IMR-90 (cell line): ENCODE results near the gene KRTAP12-3. TPM values are rescaled to one million over a fixed set of nuclear protein-coding genes. Genes with fewer than 3 reads are reported as not detected.

Experiments
- ATAC-seq: fragments of 200-7000 bp; cut with Tn5 transposase; 2 replicates; pipeline ENCODE4 v1.9.1; 2020; ENCODE audit warnings: low read depth, mild to moderate bottlenecking, moderate library complexity
- BruUV-seq: library from RNA; stranded (reverse); fragments of 400-500 nt; replicated peaks from 2 replicates; lab custom pipeline; 2021; lab: Mats Ljungman, UMichigan
- CTCF ChIA-PET: fragments of 300-600 bp; formaldehyde crosslinking; extraction: SDS; loops from one replicate; lab custom pipeline; 2021; ENCODE audit warnings: antibody characterized with exemption; lab: Yijun Ruan, JAX
- POLR2A ChIA-PET: fragments of 300-600 bp; sonication (Branson Sonifier 250); formaldehyde crosslinking; loops from one replicate; lab custom pipeline; 2022; ENCODE audit warnings: antibody characterized with exemption; ENCODE audit not compliant: unreplicated experiment; lab: Charles Lee
- DNase-seq: peaks from one replicate; pipeline ENCODE4 v3.0.0; 2013
- H2AFZ ChIP-seq: replicated peaks from 2 replicates; pipeline ENCODE3; 2013; ENCODE audit warnings: low read length, mild to moderate bottlenecking; ENCODE audit not compliant: poor library complexity
- H2AK5ac ChIP-seq: 2 replicates; pipeline ENCODE4 v1.6.1; 2013; ENCODE audit warnings: low read depth, low read length, inconsistent platforms
- H2AK9ac ChIP-seq: replicated peaks from 2 replicates; pipeline ENCODE3; 2013; ENCODE audit warnings: mild to moderate bottlenecking, low read depth, low read length, moderate library complexity; ENCODE audit not compliant: poor library complexity
- H2BK120ac ChIP-seq: 2 replicates; pipeline ENCODE4 v1.6.1; 2013; ENCODE audit warnings: low read depth, low read length, inconsistent platforms
- H2BK15ac ChIP-seq: 3 replicates; pipeline ENCODE4 v1.6.1; 2013; ENCODE audit warnings: low read depth, low read length, inconsistent platforms
- H2BK20ac ChIP-seq: 2 replicates; pipeline ENCODE4 v1.6.1; 2013; ENCODE audit warnings: low read depth, mild to moderate bottlenecking, inconsistent platforms, low read length, moderate library complexity
- H2BK5ac ChIP-seq: 2 replicates; pipeline ENCODE4 v1.6.1; 2013; ENCODE audit warnings: mild to moderate bottlenecking, low read depth, low read length, inconsistent platforms; ENCODE audit not compliant: poor library complexity, severe bottlenecking
- H3K14ac ChIP-seq: replicated peaks from 2 replicates; pipeline ENCODE4 v1.6.1; 2013; ENCODE audit warnings: low read depth, low read length, inconsistent platforms
- H3K18ac ChIP-seq: 2 replicates; pipeline ENCODE4 v1.6.1; 2013; ENCODE audit warnings: low read depth, low read length, control low read depth
- H3K23ac ChIP-seq: 2 replicates; pipeline ENCODE4 v1.6.1; 2013; ENCODE audit warnings: low read depth, low read length, inconsistent platforms
- H3K27ac ChIP-seq: 2 replicates; pipeline ENCODE4 v1.5.1; 2013; ENCODE audit warnings: mild to moderate bottlenecking, control low read depth, low read length; ENCODE audit not compliant: insufficient read depth
- H3K27me3 ChIP-seq: 2 replicates; pipeline ENCODE4 v1.6.1; 2013; ENCODE audit warnings: low read length; ENCODE audit not compliant: control insufficient read depth, insufficient read depth
- H3K36me3 ChIP-seq: 2 replicates; pipeline ENCODE4 v1.6.1; 2013; ENCODE audit warnings: low read length, mixed read lengths; ENCODE audit not compliant: control insufficient read depth, insufficient read depth
- H3K4ac ChIP-seq: 2 replicates; pipeline ENCODE4 v1.6.1; 2013; ENCODE audit warnings: low read depth, low read length, inconsistent platforms
- H3K4me1 ChIP-seq: 2 replicates; pipeline ENCODE4 v1.6.1; 2013; ENCODE audit warnings: low read length, mixed read lengths; ENCODE audit not compliant: control insufficient read depth, insufficient read depth
- H3K4me2 ChIP-seq: 2 replicates; pipeline ENCODE4 v1.6.1; 2013; ENCODE audit warnings: low read depth, mild to moderate bottlenecking, control low read depth, low read length, moderate library complexity
- H3K4me3 ChIP-seq: 2 replicates; pipeline ENCODE4 v1.5.1; 2013; ENCODE audit warnings: low read depth, mild to moderate bottlenecking, control low read depth, low read length, moderate library complexity; ENCODE audit not compliant: insufficient read depth
- H3K56ac ChIP-seq: 2 replicates; pipeline ENCODE4 v1.6.1; 2013; ENCODE audit warnings: low read length, inconsistent platforms; ENCODE audit not compliant: insufficient read depth; ENCODE audit errors: extremely low read depth
- H3K79me1 ChIP-seq, 2 experiments: 2 replicates each; pipeline ENCODE4 v1.6.1; 2013; ENCODE audit warnings: low read length in 2 of 2, inconsistent platforms in 1 of 2, low read depth in 1 of 2
- H3K9ac ChIP-seq: 2 replicates; pipeline ENCODE4 v1.6.1; 2013; ENCODE audit warnings: low read depth, low read length, control low read depth
- H3K9me1 ChIP-seq: 2 replicates; pipeline ENCODE4 v1.6.1; 2013; ENCODE audit warnings: low read length, inconsistent platforms; ENCODE audit not compliant: insufficient read depth
- H3K9me3 ChIP-seq: 2 replicates; pipeline ENCODE4 v1.6.1; 2013; ENCODE audit warnings: low read length; ENCODE audit not compliant: control insufficient read depth, insufficient read depth
- H4K20me1 ChIP-seq: 2 replicates; pipeline ENCODE4 v1.6.1; 2013; ENCODE audit warnings: low read length, inconsistent platforms; ENCODE audit not compliant: insufficient read depth
- H4K5ac ChIP-seq: 2 replicates; pipeline ENCODE4 v1.6.1; 2013; ENCODE audit warnings: mild to moderate bottlenecking, low read depth, low read length, control low read depth
- H4K8ac ChIP-seq, 2 experiments: 2 replicates each; pipeline ENCODE4 v1.6.1; 2013; ENCODE audit warnings: low read depth in 2 of 2, low read length in 2 of 2, control low read depth in 1 of 2, inconsistent platforms in 1 of 2
- H4K91ac ChIP-seq: 2 replicates; pipeline ENCODE4 v1.6.1; 2013; ENCODE audit warnings: low read depth, low read length, inconsistent platforms; ENCODE audit not compliant: insufficient read depth
- BHLHE40 ChIP-seq: fragments of 150-350 bp; IDR thresholded peaks from 2 replicates; pipeline ENCODE4 v1.6.1; 2016; ENCODE audit warnings: mild to moderate bottlenecking, low read depth, low read length
- CEBPB ChIP-seq: IDR thresholded peaks from 2 replicates; pipeline ENCODE4 v1.6.1; 2012; ENCODE audit warnings: low read depth, low read length, improper control_type of control experiment
- CHD1 ChIP-seq: IDR thresholded peaks from 2 replicates; pipeline ENCODE4 v1.6.1; 2012; ENCODE audit warnings: low read depth, low read length, improper control_type of control experiment
- ELK1 ChIP-seq: fragments of 150-350 bp; IDR thresholded peaks from 2 replicates; pipeline ENCODE4 v1.6.1; 2016; ENCODE audit warnings: low read depth, mild to moderate bottlenecking, low read length, moderate library complexity, borderline replicate concordance
- MAFK ChIP-seq: IDR thresholded peaks from 2 replicates; pipeline ENCODE4 v1.6.1; 2012; ENCODE audit warnings: low read depth, low read length, improper control_type of control experiment
- RCOR1 ChIP-seq: IDR thresholded peaks from 2 replicates; pipeline ENCODE4 v1.6.1; 2012; ENCODE audit warnings: mild to moderate bottlenecking, low read length, improper control_type of control experiment; ENCODE audit not compliant: insufficient replicate concordance
- RFX5 ChIP-seq: IDR thresholded peaks from 2 replicates; pipeline ENCODE4 v1.8.0; 2012; ENCODE audit warnings: low read depth, mild to moderate bottlenecking, low read length, moderate library complexity
- USF2 ChIP-seq: fragments of 150-350 bp; IDR thresholded peaks from 2 replicates; pipeline ENCODE4 v1.6.1; 2017; ENCODE audit warnings: mild to moderate bottlenecking, antibody characterized with exemption, low read length, low read depth
- WGBS, 2 experiments: methylation state at CpG; one replicate each; pipeline versions ENCODE4 v1.1.5 to v1.1.7; 2013; ENCODE audit warnings: missing lambda C conversion rate in 2 of 2; ENCODE audit not compliant: insufficient read length in 1 of 2; ENCODE audit errors: extremely low coverage in 2 of 2; 5-methylcytosine and 5-hydroxymethylcytosine counted together
- dilution Hi-C: fragments of 300-500 bp; cut with HindIII; formaldehyde crosslinking; loops from one replicate; pipeline ENCODE4 v1.14.3; 2018; ENCODE audit warnings: low sequenced_read_pairs; ENCODE audit not compliant: unreplicated experiment
- in situ Hi-C: fragments of 300-500 bp; cut with MboI; formaldehyde crosslinking; loops from 3 replicates; pipeline ENCODE4 v1.14.3; 2019; ENCODE audit warnings: low sequenced_read_pairs, inconsistent platforms, mixed read lengths
- intact Hi-C: fragments of 100-400 bp; cut with micrococcal nuclease; formaldehyde crosslinking; loops from 2 replicates; pipeline ENCODE4 v1.10.0; 2022
- polyA plus RNA-seq, 3 experiments: library from polyadenylated mRNA; depleted of rRNA; stranded (reverse); fragments of >200 nt; gene quantifications; 2 replicates each; pipeline ENCODE4 v1.2.3, GENCODE V29; 2012; ENCODE audit warnings: low replicate concordance in 1 of 3
- total RNA-seq: library from RNA; depleted of rRNA; stranded (reverse); fragments of >200 nt; gene quantifications from 2 replicates; pipeline ENCODE4 v1.2.3, GENCODE V29; 2012

Gene KRTAP12-3
- total and polyA plus RNA-seq, 2 of the 4 experiments (the other 2 are of a cell fraction): not detected

GRCh38 chr21:44654576-44655175 lies 3.1 kb upstream of the KRTAP12-3 start, which contains the start of gene KRTAP12-4:
KRTAP12-4 (minus strand) TSS chr21:44654659; CDS start chr21:44654614, 45 bp downstream.
- no peak within 1 kb of the TSS for H3K27ac ChIP-seq
- H4K91ac ChIP-seq: no peak within 1 kb of the TSS
- no CpG with 5 or more reads among the region's 9 CpGs for WGBS, 2 experiments
- H3K4ac ChIP-seq: no peak within 1 kb of the TSS
- no peak within 1 kb of the TSS for H3K14ac ChIP-seq
- no peak within 1 kb of the TSS for H3K4me3 ChIP-seq
- H4K8ac ChIP-seq: no peak within 1 kb of the TSS
- no peak within 1 kb of the TSS for H2BK5ac ChIP-seq
- no peaks in the 10 kb centered on the region for H3K79me1 ChIP-seq
- H3K18ac ChIP-seq: no peak within 1 kb of the TSS
- H4K5ac ChIP-seq: no peak within 1 kb of the TSS
- no TSS peak for BruUV-seq
- TF ChIP-seq CEBPB (no peak), RFX5 (no peak), BHLHE40 (no peak), RCOR1 (no peak), CHD1 (no peak), USF2 (no peak), ELK1 (no peak), MAFK (no peak)
- no peak within 1 kb of the TSS for H3K9ac ChIP-seq
- ATAC-seq (no peak), DNase-seq (no peak)
- H2BK20ac ChIP-seq: no peak within 1 kb of the TSS
- no peak within 1 kb of the TSS for H2AFZ ChIP-seq
- no peak within 1 kb of the TSS for H2BK15ac ChIP-seq
- no peaks in the 10 kb centered on the region for H3K9me1 ChIP-seq
- dilution Hi-C loops: no loop called here
- H3K4me1 ChIP-seq: no peaks in the 10 kb centered on the region
- peaks cover 5% of the 10 kb centered on the region for H3K9me3 ChIP-seq
- no peak within 1 kb of the TSS for H2AK9ac ChIP-seq
- intact Hi-C loops: loop anchor here (10.0 kb wide), 1 partner anchor 60 kb away; the partner anchor contains the start of gene TSPEAR
- H2BK120ac ChIP-seq: no peak within 1 kb of the TSS
- H3K56ac ChIP-seq: no peak within 1 kb of the TSS
- no peak within 1 kb of the TSS for H3K4me2 ChIP-seq
- H2AK5ac ChIP-seq: no peak within 1 kb of the TSS
- in situ Hi-C loops: no loop called here
- peaks cover 2% of the 10 kb centered on the region; the same call in 1 of the 2 replicates for H3K27me3 ChIP-seq
- CTCF ChIA-PET: no interaction called here
- POLR2A ChIA-PET: no interaction called here
- H3K23ac ChIP-seq: no peak within 1 kb of the TSS
- no peaks in the 10 kb centered on the region for H3K36me3 ChIP-seq
- no peaks in the 10 kb centered on the region for H4K20me1 ChIP-seq
